Frontal cortex (tissue), 4 donors: ENCODE data around the gene SLC5A7. TPM values are rescaled to one million over a fixed set of nuclear protein-coding genes. Genes with fewer than 3 reads are reported as not detected.

ENCODE experiments used
- DNase-seq, 2 donors: peaks; one replicate each; pipeline ENCODE4 v3.0.0; 2012; ENCODE audit warnings: low spot score in 2 of 2
- FAIRE-seq: peaks from 2 replicates; lab custom pipeline; 2012; peaks lifted over from hg19 to GRCh38; lab: Jason Lieb, UNC
- total RNA-seq: library from RNA; depleted of rRNA; stranded (reverse); fragments of >200 nt; gene quantifications from one replicate; pipeline ENCODE4 v1.2.3, GENCODE V29; 2014
- donor health status: control.
- donor health status: control.
- donor health status: control.

SLC5A7 gene
- total RNA-seq: 1.6 TPM

DNA sequence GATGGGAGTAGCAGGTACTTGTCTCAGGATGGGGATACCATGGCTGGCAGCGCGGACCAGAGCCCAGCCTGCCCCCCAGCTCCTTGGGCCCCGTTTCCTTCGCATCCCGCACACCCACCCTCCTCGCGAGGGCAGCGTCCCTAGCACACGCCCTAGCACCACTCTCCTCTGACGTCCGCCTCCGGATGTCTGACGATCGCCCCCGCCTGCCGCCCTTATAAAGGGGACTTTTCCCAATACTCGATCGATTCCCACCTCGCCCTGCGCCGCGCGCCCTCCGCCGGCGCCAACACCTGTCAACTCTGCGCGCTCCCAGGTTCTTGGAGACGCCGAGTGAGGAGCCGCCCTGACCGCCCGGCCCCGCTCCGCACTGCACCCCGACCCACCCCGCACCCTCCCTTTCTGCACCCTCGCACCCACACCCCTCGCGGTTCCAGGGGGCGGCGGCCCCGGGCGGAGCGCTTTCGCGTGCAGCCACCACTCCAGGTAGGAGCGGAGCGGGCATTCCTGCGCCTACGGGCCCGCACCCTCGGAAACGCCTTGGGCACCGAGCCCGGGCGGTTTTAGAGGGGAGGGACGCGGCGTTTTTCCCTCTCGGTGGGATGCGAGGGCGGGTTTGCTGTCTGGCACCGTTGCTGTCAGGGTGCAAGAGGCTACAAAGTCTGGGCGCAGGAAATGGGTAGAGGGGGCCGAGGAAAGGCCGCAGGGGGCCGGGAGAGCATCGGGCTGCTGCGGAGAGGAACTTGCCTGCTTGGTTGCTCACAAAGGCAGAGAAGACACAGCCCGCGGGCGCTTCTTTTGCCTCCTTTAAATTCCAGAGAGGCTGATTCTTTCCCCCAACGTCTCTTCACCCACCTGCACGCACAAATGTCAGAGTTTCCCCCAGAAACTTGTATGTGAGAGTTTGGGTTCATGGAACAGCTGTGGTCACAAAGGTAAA, at the start of gene SLC5A7:
SLC5A7 (plus strand) TSS at position 247 of the 940 bp plus-strand sequence. CDS start 1,632 bp downstream, outside the sequence.
- FAIRE-seq (no peak), DNase-seq (no peak)

DNA sequence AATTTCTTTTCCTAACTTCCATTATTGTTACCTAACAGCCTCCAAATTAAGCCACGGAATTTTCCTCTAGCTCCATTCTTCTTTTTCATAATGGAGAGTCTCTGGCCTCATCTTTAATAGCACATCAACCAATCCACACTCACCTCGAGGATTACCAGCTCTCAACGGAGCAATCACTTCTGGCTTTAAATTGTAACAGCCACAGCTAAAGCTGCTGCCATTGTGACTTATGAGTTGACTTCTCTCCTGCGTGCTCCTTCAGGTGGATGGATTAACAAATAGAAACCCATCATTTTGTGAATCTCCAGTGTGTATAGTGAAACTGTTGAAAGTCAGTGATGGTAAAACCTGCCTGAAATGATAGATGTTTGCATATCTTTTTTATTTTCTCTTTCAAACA, 24.9 kb upstream of the SLC5A7 start:
- DNase-seq (no peak), FAIRE-seq (no peak)

DNA sequence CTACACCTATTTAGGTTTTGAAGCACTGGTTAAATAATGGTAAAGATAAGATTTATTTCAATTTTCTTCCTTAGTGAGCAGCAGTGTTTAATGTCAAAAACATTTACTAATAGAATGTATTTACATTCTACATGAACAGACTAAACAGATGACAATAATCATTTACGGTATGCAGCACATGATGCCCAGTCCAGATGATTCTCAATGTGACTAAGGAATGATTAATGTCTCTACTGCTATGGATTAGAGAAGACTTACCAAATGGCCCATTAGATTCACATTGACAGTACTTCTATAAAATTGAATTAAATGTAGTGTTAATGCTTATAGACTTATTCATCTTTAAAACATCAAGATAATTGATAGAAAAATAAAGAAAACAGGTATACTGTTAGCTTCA, 22.1 kb upstream of the SLC5A7 start:
- FAIRE-seq (no peak), DNase-seq (no peak)

DNA sequence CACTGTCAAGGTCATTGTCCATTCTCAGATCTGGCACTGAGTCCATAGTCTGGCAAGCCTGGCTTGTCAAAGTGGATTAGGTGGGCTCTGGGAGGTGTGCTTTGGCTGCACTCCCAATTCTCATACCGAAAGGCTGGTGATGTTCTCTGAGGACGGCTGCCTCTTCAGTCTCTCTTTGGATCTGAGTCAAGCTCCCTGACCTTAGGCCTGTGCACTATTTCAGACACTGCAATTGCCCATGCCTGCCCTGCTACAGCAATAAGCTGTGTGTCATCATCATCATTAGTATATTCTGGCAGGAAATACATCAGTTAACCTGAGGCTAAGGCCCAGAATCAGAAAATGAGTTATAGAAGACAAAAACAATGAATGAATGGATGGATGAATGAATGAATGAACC, 1.6 kb upstream of the SLC5A7 start:
- no peak for FAIRE-seq
- DNase-seq: no peak

DNA sequence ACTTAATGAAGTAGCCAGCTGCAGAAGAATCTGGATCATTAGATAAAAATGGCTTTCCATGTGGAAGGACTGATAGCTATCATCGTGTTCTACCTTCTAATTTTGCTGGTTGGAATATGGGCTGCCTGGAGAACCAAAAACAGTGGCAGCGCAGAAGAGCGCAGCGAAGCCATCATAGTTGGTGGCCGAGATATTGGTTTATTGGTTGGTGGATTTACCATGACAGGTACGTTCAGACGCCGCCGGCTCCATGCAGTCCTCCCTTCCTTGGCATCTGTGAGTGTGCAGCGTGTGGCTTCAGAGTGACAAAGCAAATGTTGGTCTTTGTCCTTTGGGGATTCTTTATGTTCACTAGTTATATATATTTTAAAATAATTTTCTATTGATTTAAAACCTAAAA, 1.8 kb downstream of the SLC5A7 start:
- DNase-seq (no peak), FAIRE-seq (no peak)

DNA sequence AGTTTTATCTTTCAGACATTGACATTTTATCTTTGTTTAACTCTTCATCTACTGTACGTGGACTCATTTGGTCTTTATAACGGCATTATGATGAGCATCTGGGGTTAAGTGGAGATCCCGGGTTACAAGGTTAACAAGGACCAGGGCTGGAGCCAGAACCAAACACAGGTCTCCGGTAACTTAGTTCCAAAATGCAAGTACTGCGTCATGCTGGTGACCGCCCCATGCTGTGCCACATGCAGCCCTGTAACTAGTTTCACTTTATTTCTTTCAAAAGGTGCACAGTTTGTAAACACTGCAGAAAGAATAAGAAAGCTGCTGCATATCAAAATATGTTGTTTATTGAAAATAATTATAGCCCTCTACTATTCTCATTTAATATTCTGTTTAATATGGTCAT, 3.1 kb downstream of the SLC5A7 start:
- DNase-seq: no peak
- FAIRE-seq: no peak

DNA sequence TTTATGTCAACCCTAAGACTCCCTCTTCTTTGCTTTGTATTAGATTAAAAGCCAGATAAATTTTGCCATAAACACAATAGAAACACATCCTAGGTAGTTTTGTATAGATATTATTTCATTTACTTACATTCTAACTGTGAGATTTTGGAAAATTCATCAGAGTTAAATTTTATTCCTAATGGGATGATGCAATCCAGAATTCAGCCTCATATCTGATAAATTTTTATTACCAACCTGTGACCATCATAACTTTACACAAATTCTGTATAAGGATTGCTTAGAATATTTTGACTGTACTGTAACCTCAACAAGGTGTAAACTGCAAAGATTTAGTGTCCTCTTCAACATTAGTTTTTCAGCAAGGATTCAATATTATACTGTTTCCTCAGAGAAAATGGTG, 4.4 kb downstream of the SLC5A7 start:
- FAIRE-seq (no peak), DNase-seq (no peak)

DNA sequence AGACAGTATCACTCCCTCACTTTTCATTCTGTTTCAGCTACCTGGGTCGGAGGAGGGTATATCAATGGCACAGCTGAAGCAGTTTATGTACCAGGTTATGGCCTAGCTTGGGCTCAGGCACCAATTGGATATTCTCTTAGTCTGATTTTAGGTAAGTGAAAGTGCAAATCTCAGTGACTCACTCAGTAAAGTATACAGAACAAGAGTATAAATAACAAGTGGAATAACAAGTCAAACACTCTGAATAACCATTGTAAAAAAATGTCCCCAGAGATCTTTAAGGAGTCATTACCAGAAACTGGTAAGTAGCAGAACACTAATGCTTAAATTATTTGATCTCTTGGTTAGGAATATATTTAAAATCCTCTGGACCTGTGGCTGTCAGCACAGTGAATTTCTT, 5.7 kb downstream of the SLC5A7 start:
- DNase-seq (no peak), FAIRE-seq (no peak)

DNA sequence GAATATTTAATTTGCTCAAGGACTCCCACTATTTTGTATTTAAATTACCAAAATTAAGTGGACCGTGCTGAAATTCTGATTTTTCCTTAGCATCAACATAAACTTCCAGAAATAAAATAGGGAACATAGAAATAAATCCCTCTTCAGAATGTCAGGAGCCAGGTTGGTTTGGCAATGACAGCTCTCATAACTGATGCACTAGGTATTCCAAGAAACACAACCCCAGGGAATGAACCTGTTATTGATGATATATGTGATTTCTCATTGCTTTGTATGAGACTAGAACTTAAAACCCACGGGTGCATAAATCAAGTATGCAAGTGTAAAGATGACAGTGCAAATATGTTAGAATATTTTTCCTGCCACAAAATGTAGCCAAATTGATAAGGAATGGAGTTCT, 12.8 kb downstream of the SLC5A7 start:
- DNase-seq (no peak), FAIRE-seq (no peak)

DNA sequence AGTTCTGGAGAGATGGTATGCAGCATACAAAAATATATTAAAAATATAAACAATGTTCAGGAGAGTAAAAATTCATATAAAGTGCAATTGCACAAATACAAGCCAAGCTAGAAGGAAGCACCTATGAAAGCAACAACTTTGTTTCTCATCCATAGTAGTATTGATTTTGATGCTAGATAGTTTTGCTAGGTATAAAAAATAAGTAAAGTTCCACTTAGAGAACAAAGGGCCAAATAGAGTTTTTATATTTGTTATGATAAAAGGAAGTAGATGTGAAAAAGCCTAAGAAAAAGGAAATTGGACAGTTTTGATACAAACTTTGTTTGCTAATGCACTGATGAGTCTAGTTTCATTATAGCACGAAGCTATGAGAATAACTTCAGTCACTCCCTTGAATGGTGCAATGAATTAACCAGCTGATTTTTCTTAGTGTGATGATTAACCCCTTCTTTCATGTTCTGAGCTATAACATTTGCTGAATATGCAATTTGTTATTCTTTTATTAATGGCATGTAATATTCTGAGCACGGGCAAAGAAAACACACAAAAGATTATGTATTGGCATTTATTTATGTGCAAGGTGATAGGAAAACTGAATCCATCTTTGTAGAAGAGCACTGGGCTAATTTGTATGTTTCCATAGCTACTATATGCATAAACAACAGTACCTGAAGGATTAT, 24.7 kb downstream of the SLC5A7 start:
- DNase-seq (no peak), FAIRE-seq (no peak)

DNA sequence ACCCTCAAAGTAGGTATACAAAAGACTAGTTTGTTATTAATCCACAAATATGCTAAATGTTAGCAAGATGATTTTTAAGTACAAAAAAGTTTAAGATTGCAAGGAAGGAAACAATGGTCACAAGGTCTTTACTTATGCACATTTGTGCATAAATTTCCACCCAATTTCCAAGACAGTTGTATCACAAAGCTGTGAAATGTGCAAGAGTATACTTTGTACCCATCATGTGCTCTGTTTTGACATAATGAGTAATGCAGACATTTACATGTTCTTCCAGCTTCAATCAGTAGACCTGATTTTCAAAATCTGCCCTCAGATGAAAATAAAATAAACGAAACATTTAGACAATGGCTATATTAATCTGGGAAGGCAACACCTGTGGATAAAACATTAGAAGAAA, 27.0 kb downstream of the SLC5A7 start:
- DNase-seq: no peak
- FAIRE-seq: no peak

DNA sequence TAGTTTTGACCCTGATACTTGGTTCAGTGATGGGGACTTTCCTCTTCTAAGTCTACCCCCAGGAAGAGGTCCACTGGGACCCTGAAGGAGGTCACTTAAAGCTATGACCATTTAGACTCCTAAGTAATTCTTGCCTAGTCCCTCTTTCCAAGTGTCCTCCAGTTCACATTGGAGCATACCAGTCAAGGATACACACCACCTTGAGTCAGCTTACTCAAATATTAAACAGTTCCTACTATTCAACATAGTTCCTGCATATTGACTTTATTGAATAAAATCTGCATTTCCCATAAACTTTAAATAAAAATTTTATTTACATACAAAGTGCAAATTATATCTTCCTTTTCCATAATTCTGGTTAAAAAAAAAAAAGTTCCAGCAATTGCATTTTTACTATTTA, 36.3 kb downstream of the SLC5A7 start:
- no peak for FAIRE-seq
- no peak for DNase-seq

DNA sequence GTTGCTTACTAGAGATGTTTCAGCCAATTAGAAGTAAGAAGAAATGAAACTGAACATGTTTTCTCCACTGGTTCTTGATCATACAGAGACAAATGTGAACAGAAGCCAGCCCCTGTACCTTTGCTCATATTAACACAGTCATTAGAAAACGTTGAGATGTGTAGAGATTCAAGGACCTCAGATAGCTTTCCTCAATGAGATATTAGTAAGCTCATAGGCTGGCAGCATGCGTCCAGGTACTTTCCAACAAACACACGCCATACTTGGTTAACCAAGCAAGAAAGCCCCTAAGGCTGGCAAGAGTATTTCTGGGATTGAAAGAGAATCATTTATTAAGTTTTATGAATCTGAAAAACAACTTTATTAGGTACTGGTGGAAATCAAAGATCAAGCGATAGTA, 37.5 kb downstream of the SLC5A7 start:
- FAIRE-seq (no peak), DNase-seq (no peak)

DNA sequence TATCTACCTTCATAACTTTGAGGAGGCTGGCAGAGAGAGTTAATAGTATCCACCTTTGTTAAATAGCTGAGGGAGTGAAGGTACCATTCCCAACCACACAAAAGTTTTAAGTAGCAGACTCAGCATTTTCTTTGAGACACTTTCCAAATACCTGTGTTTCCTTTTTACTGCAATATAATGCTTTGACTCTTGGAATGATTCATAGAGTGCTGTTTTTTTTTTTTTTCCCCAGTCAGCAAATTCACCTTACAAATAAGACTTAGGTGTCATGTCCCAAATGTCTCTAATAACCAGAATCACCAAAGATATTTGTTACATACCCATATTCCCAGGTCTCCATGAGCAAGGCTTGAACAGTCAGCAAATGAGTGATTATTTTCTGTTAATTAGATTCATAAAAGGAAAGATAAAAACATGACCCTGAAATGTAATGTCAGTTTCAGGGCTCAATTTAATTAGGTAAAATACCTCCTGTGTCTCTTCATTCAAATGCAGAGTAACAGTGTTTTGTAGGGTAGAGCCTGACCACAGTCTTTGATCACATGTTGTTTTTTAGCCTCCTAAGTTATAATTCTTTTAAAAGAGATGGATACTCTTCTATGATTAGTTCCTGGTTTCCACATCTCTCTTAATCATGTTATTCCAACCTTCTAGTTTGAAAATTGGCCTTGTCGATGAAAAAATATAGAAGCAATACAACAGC, 39.9 kb downstream of the SLC5A7 start:
- FAIRE-seq: no peak
- no peak for DNase-seq

DNA sequence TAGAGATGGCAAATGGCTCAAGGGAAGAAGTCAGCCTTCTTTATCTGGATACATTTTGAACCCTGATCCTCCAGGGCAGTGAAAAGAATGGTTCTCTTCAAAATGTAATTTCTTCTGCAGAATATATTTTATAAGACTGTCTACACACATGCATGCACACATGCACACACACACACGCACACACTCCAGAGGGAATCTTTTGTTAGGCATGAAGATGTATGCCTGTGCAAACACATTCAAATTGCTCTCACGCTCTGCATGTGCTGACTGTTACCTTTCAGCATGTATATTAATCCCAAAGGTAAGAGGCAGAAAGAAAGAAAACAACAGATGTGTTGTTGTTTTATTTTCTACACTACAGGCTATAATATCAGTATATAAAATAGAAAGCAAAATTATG, 43.2 kb downstream of the SLC5A7 start:
- FAIRE-seq (no peak), DNase-seq (no peak)

DNA sequence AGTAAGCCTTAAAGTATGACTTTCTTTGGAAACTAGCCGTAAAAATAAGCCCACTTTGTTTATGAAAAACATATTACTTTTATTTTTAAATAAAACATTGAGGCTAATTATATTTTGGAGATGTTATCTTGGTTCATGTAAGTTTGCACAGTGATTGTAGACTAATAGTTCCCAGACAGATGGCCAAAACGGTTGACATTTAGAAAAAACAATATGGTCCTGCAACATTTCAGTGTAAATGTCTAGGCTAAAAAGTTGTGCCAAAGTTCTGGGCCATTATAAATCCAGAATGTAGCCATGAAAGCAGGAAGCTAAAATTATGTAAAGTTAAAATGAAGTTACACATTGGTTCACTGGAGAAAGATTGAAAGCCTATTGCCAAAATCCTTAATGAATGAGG, 43.6 kb downstream of the SLC5A7 start:
- DNase-seq (no peak), FAIRE-seq (no peak)

DNA sequence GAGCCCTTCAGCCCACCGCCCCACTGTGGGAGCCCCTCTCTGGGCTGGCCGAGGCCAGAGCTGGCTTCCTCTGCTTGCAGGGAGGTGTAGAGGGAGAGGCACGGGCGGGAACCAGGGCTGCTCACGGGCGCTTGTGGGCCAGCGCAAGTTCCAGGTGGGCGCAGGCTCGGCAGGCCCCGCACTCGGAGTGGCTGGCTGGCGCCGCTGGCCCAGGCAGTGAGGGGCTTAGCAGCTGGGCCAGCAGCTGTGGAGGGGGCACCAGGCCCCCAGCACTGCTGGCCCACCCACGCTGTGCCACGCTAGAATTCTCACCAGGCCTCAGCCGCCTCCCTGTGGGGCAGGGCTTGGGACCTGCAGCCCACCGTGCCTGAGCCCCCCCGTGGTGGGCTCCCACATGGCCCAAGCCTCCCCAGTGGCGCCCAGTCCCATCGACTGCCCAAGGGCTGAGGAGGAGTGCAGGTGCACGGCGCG, 45.2 kb downstream of the SLC5A7 start:
- FAIRE-seq (no peak), DNase-seq (no peak)

DNA sequence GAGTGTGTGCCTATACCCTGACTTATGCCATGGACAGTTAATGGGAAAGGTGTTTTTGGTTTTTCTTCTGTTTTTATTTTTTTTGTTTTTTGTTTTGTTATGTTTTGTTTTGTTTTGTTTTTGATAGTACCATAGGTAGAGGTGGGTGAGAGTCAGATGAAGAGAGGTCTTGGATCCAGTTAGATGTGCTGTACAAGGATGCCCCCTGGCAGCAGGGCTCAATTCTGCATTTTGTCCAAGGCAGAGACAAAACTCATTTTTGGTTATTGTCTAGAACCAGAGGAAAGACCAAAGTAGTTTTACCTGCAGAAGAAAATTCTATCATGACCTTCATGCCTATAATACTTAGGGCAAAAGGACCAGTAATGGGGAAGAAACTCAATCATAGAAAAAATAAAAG, 48.5 kb downstream of the SLC5A7 start:
- no peak for DNase-seq
- no peak for FAIRE-seq

DNA sequence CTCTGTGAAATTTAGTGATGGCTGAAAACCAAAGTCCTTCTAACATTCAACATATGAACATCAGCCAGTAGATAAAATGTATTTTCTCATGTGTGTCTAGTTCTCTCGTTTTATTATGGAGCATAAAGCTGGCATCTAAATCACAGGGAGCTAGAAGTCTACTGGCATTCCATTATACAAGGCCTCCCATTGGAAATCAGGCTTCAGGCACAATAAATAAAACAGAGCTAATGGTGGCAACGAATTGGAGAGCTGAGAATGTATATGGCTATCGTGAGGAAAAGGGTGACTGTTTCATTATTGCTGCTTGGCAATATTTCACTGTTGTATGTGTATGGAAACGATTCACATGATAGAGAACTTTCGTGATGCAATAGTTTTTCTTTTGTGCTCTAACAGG, 62.4 kb downstream of the SLC5A7 start:
- DNase-seq (no peak), FAIRE-seq (no peak)

DNA sequence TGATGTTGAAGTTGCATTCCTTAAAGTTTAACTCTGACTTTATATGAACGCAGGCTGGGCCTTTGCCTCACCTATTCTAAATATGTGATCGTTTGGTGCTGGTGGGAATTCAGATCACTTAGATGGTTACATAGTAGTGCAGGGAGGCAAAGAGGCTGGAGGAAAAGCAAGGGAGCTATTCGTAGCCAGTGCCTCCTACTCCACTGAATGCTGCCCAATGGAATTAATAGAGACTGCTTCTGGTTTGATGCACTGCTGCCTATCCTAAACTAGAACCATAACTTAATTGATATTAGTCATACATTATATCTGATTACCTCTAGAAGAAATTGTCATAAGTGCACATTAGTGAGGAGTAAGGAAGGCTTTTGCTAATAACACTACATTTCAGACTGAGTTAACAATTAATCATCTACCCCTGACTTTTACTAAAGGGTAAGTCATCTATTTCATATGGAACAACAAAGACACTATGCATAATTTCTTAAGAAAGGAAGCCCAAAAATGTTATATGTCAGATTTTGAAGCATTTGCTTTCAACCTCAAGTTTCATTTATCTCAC, 72.3 kb downstream of the SLC5A7 start:
- DNase-seq (no peak), FAIRE-seq (no peak)
